Gastroesophageal sphincter (tissue), 4 donors: ENCODE data around the gene SCARB1. TPM values are rescaled to one million over a fixed set of nuclear protein-coding genes. Genes with fewer than 3 reads are reported as not detected.
"Not testable (repeated sequence)": the region's sequence is repeated elsewhere in the genome, so short reads cannot be mapped to it uniquely, and the experiment has no call there.

Experiments used
- ATAC-seq: fragments of 150-250 bp; one replicate; pipeline ENCODE4 v1.9.1; 2016; ENCODE audit warnings: mild to moderate bottlenecking, moderate library complexity
- H3K27ac ChIP-seq, 4 donors: fragments of 200-600 bp; sonication (generic) in 3 of 4; 1 replicate in 3 of 4; 2 replicates in 1 of 4; pipeline ENCODE4 v1.5.1; 2016 to 2019
- H3K27me3 ChIP-seq: fragments of 200-600 bp; sonication (generic); one replicate; pipeline ENCODE4 v1.5.1; 2019
- H3K36me3 ChIP-seq, 2 donors: fragments of 200-600 bp; sonication (generic); one replicate each; pipeline ENCODE4 v1.5.1; 2019; ENCODE audit warnings: control low read depth in 1 of 2
- H3K4me1 ChIP-seq, 3 donors: fragments of 200-600 bp; sonication (generic); 1 replicate in 2 of 3; 2 replicates in 1 of 3; pipeline ENCODE4 v1.5.1; 2016 to 2019; ENCODE audit warnings: control low read depth in 2 of 3
- H3K4me3 ChIP-seq, 2 donors: fragments of 200-600 bp; sonication (generic); one replicate each; pipeline ENCODE4 v1.5.1; 2019; ENCODE audit warnings: mild to moderate bottlenecking in 1 of 2, moderate library complexity in 1 of 2
- H3K9me3 ChIP-seq, 3 donors: fragments of 200-600 bp; sonication (generic); one replicate each; pipeline ENCODE4 v1.5.1; 2017 to 2019; ENCODE audit warnings: control low read depth in 2 of 3
- CTCF ChIP-seq, 4 experiments: fragments of 200-600 bp in 2 of 4; fragments of 450-650 bp in 2 of 4; sonication (generic) in 1 of 4; IDR thresholded peaks; one replicate each; pipeline ENCODE4 v1.5.1; 2017 to 2019; ENCODE audit warnings: antibody characterized with exemption in 4 of 4, mild to moderate bottlenecking in 2 of 4, moderate library complexity in 2 of 4
- EP300 ChIP-seq: sonication (generic); formaldehyde crosslinking; IDR thresholded peaks from one replicate; pipeline ENCODE4 v1.6.1; 2017; ENCODE audit warnings: antibody characterized with exemption, mild to moderate bottlenecking
- POLR2A ChIP-seq, 2 donors: fragments of 450-650 bp; IDR thresholded peaks; one replicate each; pipeline ENCODE4 v1.6.1; 2017; ENCODE audit warnings: antibody characterized with exemption in 2 of 2, mild to moderate bottlenecking in 2 of 2, moderate library complexity in 1 of 2
- POLR2AphosphoS5 ChIP-seq: sonication (generic); formaldehyde crosslinking; IDR thresholded peaks from one replicate; pipeline ENCODE4 v1.6.1; 2017; ENCODE audit warnings: antibody characterized with exemption
- WGBS, 2 donors: methylation state at CpG; one replicate each; pipeline ENCODE4 v1.1.5; 2018; ENCODE audit warnings: low coverage in 1 of 2; 5-methylcytosine and 5-hydroxymethylcytosine counted together
- total RNA-seq, 4 donors: library from RNA; depleted of rRNA; stranded (reverse); fragments of >200 nt; gene quantifications; one replicate each; pipeline ENCODE4 v1.1.0, GENCODE V29; 2016

SCARB1 gene
- total RNA-seq, 4 donors from 2014 or later: 6.8 to 13.9 (median 11.5) TPM

- H3K4me3 ChIP-seq: no peak overlapping the region
- peaks cover 0 to 17% of the 10 kb centered on the region in 2 donors for H3K36me3 ChIP-seq
- H3K4me1 ChIP-seq: peaks cover 8 to 62% (median 15%) of the 10 kb centered on the region in 3 donors
- peak overlapping the region in 3 of 4 donors; percentile 10 to 60 (median 58) for H3K27ac ChIP-seq
- H3K9me3 ChIP-seq: no peaks in the 10 kb centered on the region
- H3K27me3 ChIP-seq: no peaks in the 10 kb centered on the region
- WGBS, 2 donors: 0% methylated on average over 2 of the region's 2 CpGs
- ATAC-seq: peak; percentile 32
- no peak for TF ChIP-seq POLR2A (IDR thresholded peaks at IDR 0.05)
- TF ChIP-seq EP300: no peak
- TF ChIP-seq POLR2AphosphoS5: peak; percentile 36
- peak; percentile 94 to 98 (median 98) for TF ChIP-seq CTCF (IDR thresholded peaks at IDR 0.05)
Measured at GRCh38 chr12:124906606-124907261, 43.1 kb upstream of the SCARB1 start.

- peak; percentile 90 for TF ChIP-seq POLR2AphosphoS5
- TF ChIP-seq POLR2A (IDR thresholded peaks at IDR 0.05): no peak
- no peak for TF ChIP-seq CTCF (IDR thresholded peaks at IDR 0.05)
- TF ChIP-seq EP300: no peak
- Histone ChIP-seq H3K27me3 (no peaks in the 10 kb centered on the region), H3K4me3 (peak overlapping the region in 1 of 2 donors; percentile 14), H3K36me3 (no peaks in the 10 kb centered on the region), H3K27ac (peak overlapping the region; percentile 53 to 83 (median 68)), H3K4me1 (peaks cover 3 to 40% (median 4%) of the 10 kb centered on the region in 3 donors), H3K9me3 (no peaks in the 10 kb centered on the region)
- ATAC-seq: peak; percentile 90
- WGBS, 2 donors: 10 to 19% methylated on average over 6 to 12 of the region's 15 CpGs
Measured at GRCh38 chr12:124904306-124905098, 40.8 kb upstream of the SCARB1 start.

GRCh38 chr12:124902916-124903315 lies 39.3 kb upstream of the SCARB1 start:
- Histone ChIP-seq H3K27ac (no peak overlapping the region), H3K4me1 (peaks cover 3 to 46% (median 4%) of the 10 kb centered on the region in 3 donors), H3K36me3 (no peaks in the 10 kb centered on the region), H3K4me3 (no peak overlapping the region), H3K9me3 (no peaks in the 10 kb centered on the region), H3K27me3 (no peaks in the 10 kb centered on the region)
- TF ChIP-seq EP300 (no peak), POLR2A (IDR thresholded peaks at IDR 0.05) (no peak), POLR2AphosphoS5 (no peak), CTCF (IDR thresholded peaks at IDR 0.05) (no peak)
- 90 to 93% methylated on average over 2 to 4 of the region's 6 CpGs for WGBS, 2 donors
- ATAC-seq: no peak

GRCh38 chr12:124901003-124901402 lies 37.3 kb upstream of the SCARB1 start:
- ATAC-seq: no peak

GRCh38 chr12:124900345-124900795 lies 36.7 kb upstream of the SCARB1 start:
- peaks cover 3 to 34% (median 4%) of the 10 kb centered on the region in 3 donors for H3K4me1 ChIP-seq
- WGBS, 2 donors: 73 to 80% methylated on average over 5 to 6 of the region's 8 CpGs
- not testable (repeated sequence) for H3K27ac ChIP-seq, H3K27me3 ChIP-seq, ATAC-seq, H3K4me3 ChIP-seq, H3K36me3 ChIP-seq, H3K9me3 ChIP-seq

More at GRCh38 chr12:124901003-124901402, 37.3 kb upstream of the SCARB1 start:
- Histone ChIP-seq H3K27ac (no peak overlapping the region), H3K4me3 (no peak overlapping the region), H3K27me3 (no peaks in the 10 kb centered on the region), H3K9me3 (no peaks in the 10 kb centered on the region), H3K4me1 (peaks cover 3 to 38% (median 4%) of the 10 kb centered on the region in 3 donors), H3K36me3 (no peaks in the 10 kb centered on the region)
- TF ChIP-seq EP300 (no peak), POLR2A (IDR thresholded peaks at IDR 0.05) (no peak), CTCF (IDR thresholded peaks at IDR 0.05) (no peak), POLR2AphosphoS5 (no peak)
- 39 to 62% methylated on average over 3 of the region's 3 CpGs for WGBS, 2 donors
